RWPE1 (cell line): ENCODE data around the gene ADAP1.
A peak's percentile ranks its signal among the peaks of the same experiment; 100 is the strongest.

ENCODE experiments used
- CTCF ChIA-PET: fragments of 350-600 bp; sonication (Branson Sonifier 250); formaldehyde crosslinking; extraction: SDS; loops from one replicate; lab custom pipeline; 2021; lab: Yijun Ruan, JAX
- POLR2A ChIA-PET: fragments of 400-600 bp; formaldehyde crosslinking; extraction: SDS; loops from one replicate; lab custom pipeline; 2020; ENCODE audit warnings: antibody characterized with exemption; ENCODE audit not compliant: low non-redundant PET; lab: Yijun Ruan, JAX
- DNase-seq: peaks from one replicate; pipeline ENCODE4 v3.0.0; 2012; ENCODE audit warnings: low spot score
- H3K27ac ChIP-seq: fragments of 450-650 bp; 2 replicates; pipeline ENCODE4 v1.5.1; 2017
- CTCF ChIP-seq: fragments of 450-650 bp; conservative IDR thresholded peaks from 2 replicates; pipeline ENCODE4 v1.5.1; 2017; ENCODE audit warnings: low read depth, mild to moderate bottlenecking

Gene ADAP1

GRCh38 chr7:903921-904755 is 50.3 kb downstream of the ADAP1 start:
- DNase-seq: no peak
- ChIA-PET POLR2A (no interaction called here), CTCF (no interaction called here)
- TF ChIP-seq CTCF: no peak
- H3K27ac ChIP-seq: peak overlapping the region; percentile 23

- POLR2A ChIA-PET: no interaction called here
- H3K27ac ChIP-seq: no peak overlapping the region
- DNase-seq: no peak
- CTCF ChIA-PET: no interaction called here
- TF ChIP-seq CTCF: no peak
Observed at GRCh38 chr7:902996-903395, 51.5 kb downstream of the ADAP1 start.

GRCh38 chr7:901388-902154 is 52.9 kb downstream of the ADAP1 start:
- ChIA-PET CTCF (interaction anchor here (0.5 to 1.0 kb wide), 3 partner anchors 28 to 186 kb away, joined by 3 to 4 read pairs (median 4); no protein-coding TSS in a partner anchor), POLR2A (no interaction called here)
- peak; percentile 99 for DNase-seq
- no peak for TF ChIP-seq CTCF
- H3K27ac ChIP-seq: peak overlapping the region; percentile 66

GRCh38 chr7:901041-901387 is 53.5 kb downstream of the ADAP1 start:
- H3K27ac ChIP-seq: peak overlapping the region; percentile 66
- no peak for TF ChIP-seq CTCF
- ChIA-PET POLR2A (interaction anchor here (0.5 kb wide), 1 partner anchor 225 kb away, joined by 5 read pairs; no protein-coding TSS in a partner anchor), CTCF (interaction anchor here (0.5 to 0.7 kb wide), 2 partner anchors 92 to 186 kb away, joined by 3 to 4 read pairs; no protein-coding TSS in a partner anchor)
- no peak for DNase-seq

GRCh38 chr7:900331-901040 is 54.0 kb downstream of the ADAP1 start:
- no peak for TF ChIP-seq CTCF
- H3K27ac ChIP-seq: peak overlapping the region; percentile 66
- POLR2A ChIA-PET: interaction anchor here (0.5 kb wide), 1 partner anchor 225 kb away, joined by 5 read pairs; no protein-coding TSS in a partner anchor
- DNase-seq: no peak
- CTCF ChIA-PET: interaction anchor here (0.6 to 1.0 kb wide), 2 partner anchors 40 to 276 kb away, joined by 3 read pairs; no protein-coding TSS in a partner anchor

GRCh38 chr7:899806-900205 is 54.7 kb downstream of the ADAP1 start:
- POLR2A ChIA-PET: no interaction called here
- no peak overlapping the region for H3K27ac ChIP-seq
- CTCF ChIA-PET: interaction anchor here (0.6 to 1.0 kb wide), 2 partner anchors 39 to 277 kb away, joined by 3 read pairs; no protein-coding TSS in a partner anchor
- no peak for TF ChIP-seq CTCF
- no peak for DNase-seq
